ENCODE results near the gene KRTAP10-1. TPM values are rescaled to one million over a fixed set of nuclear protein-coding genes. Genes with fewer than 3 reads are reported as not detected.

KRTAP10-1 gene
- total and polyA plus RNA-seq, 2 of the 8 experiments (the other 6 are each of a cell fraction or from before 2014, with no cell fraction given), result 0.08 TPM; not detected in 1

DNA sequence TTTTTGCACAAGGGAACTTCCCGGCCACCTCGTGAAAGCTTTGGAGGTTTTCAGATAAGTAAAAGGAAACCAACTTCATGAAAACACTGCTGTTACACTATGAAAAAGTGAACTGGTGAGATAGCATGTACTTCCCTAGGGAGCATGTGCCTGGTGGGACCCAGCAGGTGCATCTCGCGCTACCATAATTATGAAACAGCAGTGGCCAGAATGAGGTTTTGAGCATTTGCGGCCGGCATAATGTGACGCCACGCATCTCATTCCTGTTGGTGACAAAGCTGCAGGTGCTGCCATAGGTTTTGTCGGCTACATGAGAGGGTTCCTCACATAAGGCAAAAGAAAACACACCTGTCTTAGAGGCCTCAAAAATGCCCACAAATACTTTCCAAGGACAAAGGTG is 16.9 kb upstream of the KRTAP10-1 start:
- no peak overlapping the region for H4K5ac ChIP-seq (ENCODE audit: insufficient read length, low read depth, low read length)
- H2AFZ ChIP-seq (ENCODE audit: low read length), result no peak overlapping the region
- no peaks in the 10 kb centered on the region for H3K27me3 ChIP-seq (replicated peaks in 1 of 4; ENCODE audit: control insufficient read depth in 3 of 4, extremely low read depth in 1 of 4, insufficient read depth in 3 of 4, low read length in 3 of 4)
- 92% methylated on average over 9 of the region's 9 CpGs; no CpG with 5 or more reads in 1 of the 2 experiments for WGBS, 2 experiments (ENCODE audit: extremely low coverage in 1 of 2, insufficient coverage in 1 of 2, insufficient read length in 1 of 2, insufficient replicate concordance in 2 of 2, low coverage in 1 of 2, low lambda C conversion rate in 2 of 2, missing lambda C conversion rate in 1 of 2)
- no peak overlapping the region for H3K23ac ChIP-seq (ENCODE audit: insufficient read length)
- H2BK15ac ChIP-seq (ENCODE audit: low read length), result no peak overlapping the region
- no peak overlapping the region for H3K18ac ChIP-seq (ENCODE audit: extremely low read depth, low read length)
- no peak overlapping the region for H2BK12ac ChIP-seq (ENCODE audit: low read depth, low read length)
- H4K8ac ChIP-seq (ENCODE audit: extremely low read depth, insufficient read depth, low read length), result no peak overlapping the region
- no peak overlapping the region for H3K27ac ChIP-seq (ENCODE audit: low read depth, low read length)
- H3K23me2 ChIP-seq (ENCODE audit: low read depth, low read length), result no peaks in the 10 kb centered on the region
- no peak overlapping the region for H2BK5ac ChIP-seq (ENCODE audit: low read depth, low read length)
- FAIRE-seq (no peak), DNase-seq (ENCODE audit: low read depth in 1 of 2, low spot score in 2 of 2) (no peak)
- peaks cover 2 to 13% (median 9%) of the 10 kb centered on the region in 4 experiments; a peak in 6 of 7 replicates for H3K4me1 ChIP-seq (replicated peaks in 1 of 4; ENCODE audit: control insufficient read depth in 3 of 4, insufficient read depth in 4 of 4, low read length in 3 of 4)
- no peaks in the 10 kb centered on the region for H4K20me1 ChIP-seq (replicated peaks in 1 of 2; ENCODE audit: control insufficient read depth in 1 of 2, insufficient read depth in 2 of 2, low read length in 2 of 2)
- H3K4ac ChIP-seq (replicated peaks; ENCODE audit: insufficient read length, low read depth, low read length), result peak overlapping the region; percentile 2
- CTCF ChIA-PET (ENCODE audit: partially characterized antibody), result interaction anchor here (0.6 to 2.0 kb wide), 6 partner anchors 12 to 696 kb away, joined by 3 to 6 read pairs (median 4); no protein-coding TSS in a partner anchor
- H3K14ac ChIP-seq (ENCODE audit: insufficient read length), result no peak overlapping the region
- H2BK120ac ChIP-seq (replicated peaks; ENCODE audit: low read depth, low read length), result no peak overlapping the region
- no peak for TF ChIP-seq POLR2A (IDR thresholded peaks at IDR 0.05; ENCODE audit: control extremely low read depth in 1 of 2, low read depth in 2 of 2, low read length in 2 of 2)
- TF ChIP-seq RXRA (IDR thresholded peaks at IDR 0.05; ENCODE audit: insufficient read depth, low read depth, low read length), result no peak
- TF ChIP-seq, protein P1, sequence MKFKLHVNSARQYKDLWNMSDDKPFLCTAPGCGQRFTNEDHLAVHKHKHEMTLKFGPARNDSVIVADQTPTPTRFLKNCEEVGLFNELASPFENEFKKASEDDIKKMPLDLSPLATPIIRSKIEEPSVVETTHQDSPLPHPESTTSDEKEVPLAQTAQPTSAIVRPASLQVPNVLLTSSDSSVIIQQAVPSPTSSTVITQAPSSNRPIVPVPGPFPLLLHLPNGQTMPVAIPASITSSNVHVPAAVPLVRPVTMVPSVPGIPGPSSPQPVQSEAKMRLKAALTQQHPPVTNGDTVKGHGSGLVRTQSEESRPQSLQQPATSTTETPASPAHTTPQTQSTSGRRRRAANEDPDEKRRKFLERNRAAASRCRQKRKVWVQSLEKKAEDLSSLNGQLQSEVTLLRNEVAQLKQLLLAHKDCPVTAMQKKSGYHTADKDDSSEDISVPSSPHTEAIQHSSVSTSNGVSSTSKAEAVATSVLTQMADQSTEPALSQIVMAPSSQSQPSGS (IDR thresholded peaks at IDR 0.05; ENCODE audit: low read length), result no peak
- no peak overlapping the region for H3K56ac ChIP-seq (replicated peaks; ENCODE audit: insufficient read length, low read depth, low read length)
- no peak overlapping the region for H2AK5ac ChIP-seq (ENCODE audit: low read depth, low read length)
- H4K91ac ChIP-seq (replicated peaks; ENCODE audit: insufficient read length, low read length), result no peak overlapping the region
- H3K9ac ChIP-seq (replicated peaks in 1 of 4; ENCODE audit: extremely low read depth in 1 of 4, low read depth in 3 of 4, low read length in 3 of 4), result no peak overlapping the region
- H3K36me3 ChIP-seq (ENCODE audit: control insufficient read depth in 2 of 4, insufficient read depth in 4 of 4, low read length in 3 of 4), result no peaks in the 10 kb centered on the region
- H3K79me2 ChIP-seq (ENCODE audit: control insufficient read depth in 1 of 2, insufficient read depth in 2 of 2, low read length in 2 of 2), result no peaks in the 10 kb centered on the region
- no peaks in the 10 kb centered on the region for H3K9me3 ChIP-seq (ENCODE audit: insufficient read depth in 2 of 2, low read depth in 1 of 2, low read length in 1 of 2)
- POLR2A ChIA-PET (ENCODE audit: partially characterized antibody), result interaction anchor here (1.1 to 1.2 kb wide), 2 partner anchors 35 to 60 kb away, joined by 3 to 4 read pairs; no protein-coding TSS in a partner anchor
- no peaks in the 10 kb centered on the region; the same call in 1 of the 2 replicates for H3K79me1 ChIP-seq (ENCODE audit: low read depth, low read length)
- H2BK20ac ChIP-seq (ENCODE audit: low read length), result no peak overlapping the region
- no peak overlapping the region for H3K4me3 ChIP-seq (ENCODE audit: extremely low read depth in 1 of 4, insufficient read depth in 2 of 4, low read depth in 3 of 4, low read length in 4 of 4)
- no peak overlapping the region for H3K4me2 ChIP-seq (ENCODE audit: insufficient read depth in 1 of 2, low read depth in 2 of 2, low read length in 2 of 2)

Data from H1 (cell line).